SK-N-SH (cell line): ENCODE measurements around the gene MKS1. TPM values are rescaled to one million over a fixed set of nuclear protein-coding genes. Genes with fewer than 3 reads are reported as not detected.

Source experiments
- CTCF ChIA-PET: fragments of 300-600, 350-600 bp; formaldehyde crosslinking; extraction: SDS; loops from one replicate; lab custom pipeline; 2021; lab: Yijun Ruan, JAX
- POLR2A ChIA-PET: fragments of 350-600 bp; sonication (Branson Sonifier 250); formaldehyde crosslinking; extraction: SDS; loops from one replicate; lab custom pipeline; 2020; ENCODE audit warnings: antibody characterized with exemption, inconsistent platforms; lab: Yijun Ruan, JAX
- DNase-seq: peaks from one replicate; pipeline ENCODE4 v3.0.0; 2012
- H2AFZ ChIP-seq: fragments of 200-600 bp; sonication (generic); 2 replicates; pipeline ENCODE4 v1.8.1; 2016; ENCODE audit warnings: antibody characterized with exemption, mild to moderate bottlenecking, low read depth
- H3F3A ChIP-seq: fragments of 200-600 bp; sonication (generic); replicated peaks from 2 replicates; pipeline ENCODE3; 2016; ENCODE audit warnings: antibody characterized with exemption, mild to moderate bottlenecking; ENCODE audit not compliant: insufficient read depth
- H3K27ac ChIP-seq, 2 experiments: fragments of 200-500 bp in 1 of 2; fragments of 200-600 bp in 1 of 2; sonication (Bioruptor generic) in 1 of 2; sonication (generic), shearing (Covaris generic) in 1 of 2; 2 replicates each; pipeline versions ENCODE4 v1.5.1 to v1.6.1; 2014 to 2016; ENCODE audit warnings: low read depth in 2 of 2, inconsistent platforms in 1 of 2, low read length in 1 of 2, mild to moderate bottlenecking in 1 of 2, mixed read lengths in 1 of 2
- H3K27me3 ChIP-seq: fragments of 200-600 bp; sonication (generic), shearing (Covaris generic); 2 replicates; pipeline ENCODE4 v1.6.1; 2016; ENCODE audit warnings: mixed run types; ENCODE audit not compliant: insufficient read depth
- H3K36me3 ChIP-seq, 2 experiments: fragments of 200-500 bp in 1 of 2; fragments of 200-600 bp in 1 of 2; sonication (Bioruptor generic) in 1 of 2; sonication (generic) in 1 of 2; replicated peaks in 1 of 2; 2 replicates each; pipeline versions ENCODE3 to v1.5.1; 2014 to 2016; ENCODE audit warnings: low read length in 1 of 2, mild to moderate bottlenecking in 1 of 2; ENCODE audit not compliant: insufficient read depth in 2 of 2, control insufficient read depth in 1 of 2
- H3K4me1 ChIP-seq, 2 experiments: fragments of 200-500 bp in 1 of 2; fragments of 200-600 bp in 1 of 2; sonication (Bioruptor generic) in 1 of 2; sonication (generic), shearing (Covaris generic) in 1 of 2; 2 replicates each; pipeline versions ENCODE4 v1.5.1 to v1.6.1; 2014 to 2016; ENCODE audit warnings: low read depth in 1 of 2, low read length in 1 of 2, mixed run types in 1 of 2; ENCODE audit not compliant: insufficient read depth in 2 of 2, control insufficient read depth in 1 of 2
- H3K4me2 ChIP-seq: fragments of 200-600 bp; sonication (generic), shearing (Covaris generic); 2 replicates; pipeline ENCODE4 v1.6.1; 2017; ENCODE audit warnings: mixed run types
- H3K4me3 ChIP-seq, 2 experiments: fragments of 200-500 bp in 1 of 2; fragments of 200-600 bp in 1 of 2; sonication (Bioruptor generic) in 1 of 2; sonication (generic), shearing (Covaris generic) in 1 of 2; 2 replicates each; pipeline versions ENCODE4 v1.5.1 to v1.8.1; 2014 to 2016; ENCODE audit warnings: low read depth in 2 of 2, inconsistent platforms in 1 of 2, low read length in 1 of 2, mild to moderate bottlenecking in 1 of 2, mixed read lengths in 1 of 2, moderate library complexity in 1 of 2
- H3K79me2 ChIP-seq: fragments of 200-600 bp; sonication (generic); 2 replicates; pipeline ENCODE4 v1.8.1; 2017; ENCODE audit warnings: mild to moderate bottlenecking; ENCODE audit not compliant: insufficient read depth
- H3K9ac ChIP-seq: fragments of 200-600 bp; sonication (generic); 2 replicates; pipeline ENCODE4 v1.6.1; 2017; ENCODE audit warnings: mixed run types
- H3K9me2 ChIP-seq: fragments of 200-600 bp; sonication (generic); 2 replicates; pipeline ENCODE4 v1.6.1; 2017; ENCODE audit warnings: mixed run types
- H3K9me3 ChIP-seq: fragments of 200-600 bp; sonication (generic); 2 replicates; pipeline ENCODE4 v1.6.1; 2017; ENCODE audit warnings: mixed run types, mild to moderate bottlenecking, moderate library complexity
- H4K20me1 ChIP-seq: fragments of 200-600 bp; sonication (generic); 2 replicates; pipeline ENCODE4 v1.6.1; 2017; ENCODE audit warnings: mild to moderate bottlenecking, mixed run types; ENCODE audit not compliant: insufficient read depth
- CHD2 ChIP-seq: fragments of 150-350 bp; IDR thresholded peaks from 2 replicates; pipeline ENCODE4 v1.6.1; 2018; ENCODE audit warnings: low read length; ENCODE audit not compliant: partially characterized antibody
- ELF1 ChIP-seq: IDR thresholded peaks from 2 replicates; pipeline ENCODE4 v1.4.0; 2012
- EZH2phosphoT487 ChIP-seq: fragments of 200-600 bp; sonication (generic); IDR thresholded peaks from 2 replicates; pipeline ENCODE4 v1.6.1; 2017; ENCODE audit warnings: low read depth, mixed run types, mild to moderate bottlenecking, antibody characterized with exemption, moderate library complexity, borderline replicate concordance
- FOXM1 ChIP-seq: IDR thresholded peaks from 2 replicates; pipeline ENCODE4 v1.4.0; 2012; ENCODE audit warnings: low read depth, mild to moderate bottlenecking
- GABPA ChIP-seq: IDR thresholded peaks from 2 replicates; pipeline ENCODE4 v1.4.0; 2012; ENCODE audit warnings: low read depth, mild to moderate bottlenecking
- JUND ChIP-seq: IDR thresholded peaks from 2 replicates; pipeline ENCODE4 v1.4.0; 2012
- MAX ChIP-seq: IDR thresholded peaks from 2 replicates; pipeline ENCODE4 v1.4.0; 2012; ENCODE audit warnings: low read depth
- MXI1 ChIP-seq: IDR thresholded peaks from 2 replicates; pipeline ENCODE4 v1.6.1; 2012; ENCODE audit warnings: mild to moderate bottlenecking, low read depth, low read length, improper control_type of control experiment
- NFIC ChIP-seq: IDR thresholded peaks from 2 replicates; pipeline ENCODE4 v1.4.0; 2012; ENCODE audit warnings: borderline replicate concordance
- PBX3 ChIP-seq: IDR thresholded peaks from 2 replicates; pipeline ENCODE4; 2012
- RCOR1 ChIP-seq: fragments of 150-350 bp; IDR thresholded peaks from 2 replicates; pipeline ENCODE4 v1.6.1; 2017; ENCODE audit warnings: antibody characterized with exemption, low read length
- RFX5 ChIP-seq: IDR thresholded peaks from 2 replicates; pipeline ENCODE4 v1.6.1; 2012; ENCODE audit warnings: mild to moderate bottlenecking, improper control_type of control experiment, low read length
- RXRA ChIP-seq: IDR thresholded peaks from 2 replicates; pipeline ENCODE4 v1.4.0; 2012; ENCODE audit warnings: low read depth, mild to moderate bottlenecking, borderline replicate concordance
- SIN3A ChIP-seq: IDR thresholded peaks from 2 replicates; pipeline ENCODE4 v1.6.1; 2012; ENCODE audit warnings: low read depth, mild to moderate bottlenecking, low read length, moderate library complexity, borderline replicate concordance
- SMC3 ChIP-seq: IDR thresholded peaks from 2 replicates; pipeline ENCODE4 v1.6.1; 2012; ENCODE audit warnings: low read depth, low read length, improper control_type of control experiment
- TAF1 ChIP-seq: IDR thresholded peaks from 2 replicates; pipeline ENCODE4 v1.6.1; 2012; ENCODE audit warnings: low read depth, mild to moderate bottlenecking, low read length, moderate library complexity, borderline replicate concordance
- TCF12 ChIP-seq: IDR thresholded peaks from 2 replicates; pipeline ENCODE4 v1.4.0; 2012
- TEAD4 ChIP-seq: IDR thresholded peaks from 2 replicates; pipeline ENCODE4 v1.4.0; 2012; ENCODE audit warnings: mild to moderate bottlenecking, borderline replicate concordance; ENCODE audit not compliant: insufficient read depth
- YY1 ChIP-seq: IDR thresholded peaks from 2 replicates; pipeline ENCODE4 v1.4.0; 2012; ENCODE audit warnings: low read depth, mild to moderate bottlenecking
- WGBS: methylation state at CpG from one replicate; pipeline ENCODE4 v1.1.6; 2017; ENCODE audit warnings: low lambda C conversion rate; 5-methylcytosine and 5-hydroxymethylcytosine counted together
- polyA plus RNA-seq, 3 experiments: library from polyadenylated mRNA; depleted of rRNA; stranded (reverse); fragments of >200 nt; gene quantifications; 2 replicates each; pipeline ENCODE4 v1.2.3, GENCODE V29; 2012
- TF ChIP-seq, protein P1 (sequence below): IDR thresholded peaks from 2 replicates; pipeline ENCODE4 v1.4.0; 2012; ENCODE audit warnings: low read depth, borderline replicate concordance
- TF ChIP-seq, protein P2 (sequence below): IDR thresholded peaks from 2 replicates; pipeline ENCODE4 v1.4.0; 2012; ENCODE audit warnings: low read depth, borderline replicate concordance
- TF ChIP-seq, protein P3 (sequence below): fragments of 200-600 bp; sonication (generic); IDR thresholded peaks from 2 replicates; pipeline ENCODE4 v1.6.1; 2017; ENCODE audit warnings: antibody characterized with exemption, mild to moderate bottlenecking, moderate library complexity

Gene MKS1
- polyA plus RNA-seq, 1 of the 3 experiments (the other 2 are of a cell fraction), result 28.5 TPM

GRCh38 chr17:58200024-58200633 lies 18.9 kb downstream of the MKS1 start (continued):
- TF ChIP-seq GABPA (no peak), PBX3 (no peak), FOXM1 (no peak), EZH2phosphoT487 (no peak), RXRA (no peak), YY1 (peak; percentile 56; the same call in 1 of the 2 replicates)
- TF ChIP-seq, protein P1, sequence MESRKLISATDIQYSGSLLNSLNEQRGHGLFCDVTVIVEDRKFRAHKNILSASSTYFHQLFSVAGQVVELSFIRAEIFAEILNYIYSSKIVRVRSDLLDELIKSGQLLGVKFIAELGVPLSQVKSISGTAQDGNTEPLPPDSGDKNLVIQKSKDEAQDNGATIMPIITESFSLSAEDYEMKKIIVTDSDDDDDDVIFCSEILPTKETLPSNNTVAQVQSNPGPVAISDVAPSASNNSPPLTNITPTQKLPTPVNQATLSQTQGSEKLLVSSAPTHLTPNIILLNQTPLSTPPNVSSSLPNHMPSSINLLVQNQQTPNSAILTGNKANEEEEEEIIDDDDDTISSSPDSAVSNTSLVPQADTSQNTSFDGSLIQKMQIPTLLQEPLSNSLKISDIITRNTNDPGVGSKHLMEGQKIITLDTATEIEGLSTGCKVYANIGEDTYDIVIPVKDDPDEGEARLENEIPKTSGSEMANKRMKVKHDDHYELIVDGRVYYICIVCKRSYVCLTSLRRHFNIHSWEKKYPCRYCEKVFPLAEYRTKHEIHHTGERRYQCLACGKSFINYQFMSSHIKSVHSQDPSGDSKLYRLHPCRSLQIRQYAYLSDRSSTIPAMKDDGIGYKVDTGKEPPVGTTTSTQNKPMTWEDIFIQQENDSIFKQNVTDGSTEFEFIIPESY, result no peak

GRCh38 chr17:58196610-58197009 lies 22.4 kb downstream of the MKS1 start:
- POLR2A ChIA-PET, result no interaction called here
- WGBS, result 46% methylated on average over 7 of the region's 7 CpGs
- DNase-seq, result no peak

More at GRCh38 chr17:58196610-58197009, 22.4 kb downstream of the MKS1 start:
- no peak overlapping the region for H3K27ac ChIP-seq
- peaks cover 0 to 4% of the 10 kb centered on the region in 2 experiments; a peak in 1 of 4 replicates for H3K4me1 ChIP-seq
- H2AFZ ChIP-seq, result no peak overlapping the region
- H3K9me3 ChIP-seq, result no peaks in the 10 kb centered on the region
- CTCF ChIA-PET, result interaction anchor here (0.5 to 1.5 kb wide), 2 partner anchors 42 to 194 kb away, joined by 3 to 4 read pairs; partner anchors contain the start of gene LPO
- H3K79me2 ChIP-seq, result no peaks in the 10 kb centered on the region
- TF ChIP-seq, protein P2, sequence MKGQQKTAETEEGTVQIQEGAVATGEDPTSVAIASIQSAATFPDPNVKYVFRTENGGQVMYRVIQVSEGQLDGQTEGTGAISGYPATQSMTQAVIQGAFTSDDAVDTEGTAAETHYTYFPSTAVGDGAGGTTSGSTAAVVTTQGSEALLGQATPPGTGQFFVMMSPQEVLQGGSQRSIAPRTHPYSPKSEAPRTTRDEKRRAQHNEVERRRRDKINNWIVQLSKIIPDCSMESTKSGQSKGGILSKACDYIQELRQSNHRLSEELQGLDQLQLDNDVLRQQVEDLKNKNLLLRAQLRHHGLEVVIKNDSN, result no peak
- TF ChIP-seq EZH2phosphoT487 (no peak), TAF1 (no peak), TEAD4 (no peak), MAX (no peak), RCOR1 (no peak), NFIC (no peak), JUND (no peak), PBX3 (no peak), FOXM1 (no peak), TCF12 (no peak), SIN3A (no peak), MXI1 (no peak), CHD2 (no peak), RFX5 (no peak), ELF1 (no peak), SMC3 (no peak)
- TF ChIP-seq, protein P3, sequence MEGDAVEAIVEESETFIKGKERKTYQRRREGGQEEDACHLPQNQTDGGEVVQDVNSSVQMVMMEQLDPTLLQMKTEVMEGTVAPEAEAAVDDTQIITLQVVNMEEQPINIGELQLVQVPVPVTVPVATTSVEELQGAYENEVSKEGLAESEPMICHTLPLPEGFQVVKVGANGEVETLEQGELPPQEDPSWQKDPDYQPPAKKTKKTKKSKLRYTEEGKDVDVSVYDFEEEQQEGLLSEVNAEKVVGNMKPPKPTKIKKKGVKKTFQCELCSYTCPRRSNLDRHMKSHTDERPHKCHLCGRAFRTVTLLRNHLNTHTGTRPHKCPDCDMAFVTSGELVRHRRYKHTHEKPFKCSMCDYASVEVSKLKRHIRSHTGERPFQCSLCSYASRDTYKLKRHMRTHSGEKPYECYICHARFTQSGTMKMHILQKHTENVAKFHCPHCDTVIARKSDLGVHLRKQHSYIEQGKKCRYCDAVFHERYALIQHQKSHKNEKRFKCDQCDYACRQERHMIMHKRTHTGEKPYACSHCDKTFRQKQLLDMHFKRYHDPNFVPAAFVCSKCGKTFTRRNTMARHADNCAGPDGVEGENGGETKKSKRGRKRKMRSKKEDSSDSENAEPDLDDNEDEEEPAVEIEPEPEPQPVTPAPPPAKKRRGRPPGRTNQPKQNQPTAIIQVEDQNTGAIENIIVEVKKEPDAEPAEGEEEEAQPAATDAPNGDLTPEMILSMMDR, result no peak
- TF ChIP-seq, protein P1, result no peak
- H3K4me2 ChIP-seq, result no peak overlapping the region
- no peak overlapping the region for H3K9ac ChIP-seq
- no peaks in the 10 kb centered on the region for H3F3A ChIP-seq
- no peak overlapping the region for H3K4me3 ChIP-seq
- H3K9me2 ChIP-seq, result no peaks in the 10 kb centered on the region
- peaks cover 50% of the 10 kb centered on the region for H3K27me3 ChIP-seq
- H3K36me3 ChIP-seq, result no peaks in the 10 kb centered on the region
- no peaks in the 10 kb centered on the region for H4K20me1 ChIP-seq
